A549 (cell line): ENCODE data around the gene TMEM272. TPM values are rescaled to one million over a fixed set of nuclear protein-coding genes. Genes with fewer than 3 reads are reported as not detected.

Experiments
- ATAC-seq, 2 experiments: fragments of 200-7000 bp in 1 of 2; fragments of >200 bp in 1 of 2; cut with Nextera tagmentation in 1 of 2; cut with Tn5 transposase in 1 of 2; 3 replicates each; pipeline versions ENCODE4 v1.8.0 to v1.9.1; 2018 to 2020; ENCODE audit warnings: mild to moderate bottlenecking in 1 of 2, moderate library complexity in 1 of 2
- CTCF ChIA-PET: fragments of 300-600 bp; sonication (Branson Sonifier 250); formaldehyde crosslinking; extraction: SDS; loops from one replicate; lab custom pipeline; 2021; ENCODE audit warnings: antibody characterized with exemption, inconsistent platforms; lab: Yijun Ruan, JAX
- POLR2A ChIA-PET: fragments of 350-600 bp; formaldehyde crosslinking; extraction: SDS; loops from one replicate; lab custom pipeline; 2021; ENCODE audit warnings: antibody characterized with exemption, inconsistent platforms; lab: Yijun Ruan, JAX
- DNase-seq, 2 experiments: peaks; one replicate each; pipeline versions ENCODE4 v3.0.0 to v3.0.0-alpha.2; 2011 to 2016; ENCODE audit warnings: low read depth in 1 of 2, low spot score in 1 of 2
- FAIRE-seq: peaks from 2 replicates; lab custom pipeline; 2011; peaks lifted over from hg19 to GRCh38; lab: Jason Lieb, UNC
- H3K27ac ChIP-seq, 2 experiments: fragments of >200 bp; sonication (Bioruptor Twin); formaldehyde crosslinking; 3 replicates each; pipeline ENCODE4 v1.5.1; 2016 to 2017
- H3K4me1 ChIP-seq: fragments of >200 bp; sonication (Bioruptor Twin); formaldehyde crosslinking; 3 replicates; pipeline ENCODE4 v1.6.1; 2016
- H3K4me2 ChIP-seq: fragments of >200 bp; sonication (Bioruptor Twin); formaldehyde crosslinking; 3 replicates; pipeline ENCODE4 v1.6.1; 2016
- H3K4me3 ChIP-seq: fragments of >200 bp; sonication (Bioruptor Twin); formaldehyde crosslinking; 3 replicates; pipeline ENCODE4 v1.5.1; 2016
- H3K9me3 ChIP-seq: fragments of >200 bp; sonication (Bioruptor Twin); formaldehyde crosslinking; 3 replicates; pipeline ENCODE4 v1.6.1; 2016
- BCL3 ChIP-seq: fragments of >200 bp; sonication (Bioruptor Twin); formaldehyde crosslinking; IDR thresholded peaks from 3 replicates; pipeline ENCODE4 v1.6.1; 2016
- CBX8 ChIP-seq: fragments of 200-600 bp; sonication (generic); IDR thresholded peaks from 2 replicates; pipeline ENCODE4 v1.6.1; 2016
- FOSB ChIP-seq: fragments of 250-450 bp; sonication (Bioruptor Pico); IDR thresholded peaks from 2 replicates; pipeline ENCODE4 v1.5.0; 2020; ENCODE audit warnings: mild to moderate bottlenecking, moderate library complexity
- GATA3 ChIP-seq: IDR thresholded peaks from 2 replicates; pipeline ENCODE4 v1.6.1; 2012; ENCODE audit warnings: borderline replicate concordance
- HEYL ChIP-seq: fragments of 250-450 bp; sonication (Bioruptor Pico); IDR thresholded peaks from 2 replicates; pipeline ENCODE4 v1.8.0; 2021; ENCODE audit warnings: mild to moderate bottlenecking, moderate library complexity
- HOXB13 ChIP-seq: fragments of 250-450 bp; sonication (Bioruptor Pico); IDR thresholded peaks from 2 replicates; pipeline ENCODE4 v1.5.0; 2020; ENCODE audit warnings: low read depth, mild to moderate bottlenecking, moderate library complexity
- KDM1A ChIP-seq: fragments of 200-600 bp; sonication (generic); IDR thresholded peaks from 2 replicates; pipeline ENCODE4 v1.6.1; 2016; ENCODE audit warnings: low read depth, mild to moderate bottlenecking
- KDM5A ChIP-seq: fragments of 200-600 bp; sonication (generic); IDR thresholded peaks from 2 replicates; pipeline ENCODE4 v1.6.1; 2016; ENCODE audit warnings: antibody characterized with exemption, mild to moderate bottlenecking
- NR3C1 ChIP-seq: fragments of >200 bp; sonication (Bioruptor Twin); formaldehyde crosslinking; IDR thresholded peaks from 3 replicates; pipeline ENCODE4 v1.6.1; 2017
- RAD21 ChIP-seq, 2 experiments: fragments of >200 bp in 1 of 2; sonication (Bioruptor Twin) in 1 of 2; formaldehyde crosslinking in 1 of 2; IDR thresholded peaks in 1 of 2; conservative IDR thresholded peaks in 1 of 2; 2 replicates in 1 of 2; 3 replicates in 1 of 2; pipeline ENCODE4 v1.6.1; 2012 to 2018; ENCODE audit warnings: inconsistent platforms in 1 of 2
- REST ChIP-seq: fragments of 200-600 bp; sonication (generic); IDR thresholded peaks from 2 replicates; pipeline ENCODE4 v1.6.1; 2016; ENCODE audit warnings: antibody characterized with exemption, mild to moderate bottlenecking, moderate library complexity
- RNF2 ChIP-seq: fragments of 200-600 bp; sonication (generic); IDR thresholded peaks from 2 replicates; pipeline ENCODE4 v1.6.1; 2016; ENCODE audit warnings: low read depth, mild to moderate bottlenecking, antibody characterized with exemption, moderate library complexity, borderline replicate concordance
- ZSCAN20 ChIP-seq: fragments of 250-450 bp; sonication (Bioruptor Pico); IDR thresholded peaks from 2 replicates; pipeline ENCODE4 v1.8.0; 2022; ENCODE audit warnings: mild to moderate bottlenecking, moderate library complexity
- WGBS: methylation state at CpG from one replicate; pipeline ENCODE4 v1.1.6; 2017; ENCODE audit errors: missing lambda C conversion rate; 5-methylcytosine and 5-hydroxymethylcytosine counted together
- polyA plus RNA-seq, 4 experiments: library from polyadenylated mRNA; depleted of rRNA in 3 of 4; stranded (reverse); fragments of >200 nt; fragmentation: RNase III in 1 of 4; extraction: RNeasy Plus Mini Kit Qiagen cat#74134 plus additional on column Dnase treatment in 1 of 4; gene quantifications; 2 replicates in 3 of 4; 3 replicates in 1 of 4; pipeline ENCODE4 v1.2.3, GENCODE V29; 2011 to 2017

The TMEM272 gene
- polyA plus RNA-seq, 2 of the 4 experiments (the other 2 are of a cell fraction): not detected

- Histone ChIP-seq H3K4me3 (no peak overlapping the region), H3K4me1 (no peaks in the 10 kb centered on the region), H3K9me3 (no peaks in the 10 kb centered on the region), H3K27ac (no peak overlapping the region), H3K4me2 (no peak overlapping the region)
- 66% methylated on average over 8 of the region's 8 CpGs for WGBS
- TF ChIP-seq CBX8: no peak
- TF ChIP-seq RNF2: no peak
- DNase-seq: no peak
- ATAC-seq: no peak
- CTCF ChIA-PET: interaction anchor here (0.8 to 1.7 kb wide), 5 partner anchors 8 to 703 kb away, joined by 3 to 6 read pairs (median 3); no protein-coding TSS in a partner anchor
- POLR2A ChIA-PET: no interaction called here
- no peak for FAIRE-seq
Measured at GRCh38 chr13:51828730-51829567, 16.0 kb downstream of the TMEM272 start.

GRCh38 chr13:51827254-51827653 is 17.7 kb downstream of the TMEM272 start:
- DNase-seq (no peak), FAIRE-seq (no peak), ATAC-seq (no peak)
- 39% methylated on average over 2 of the region's 4 CpGs for WGBS
- no peaks in the 10 kb centered on the region for H3K9me3 ChIP-seq
- no peak overlapping the region for H3K4me3 ChIP-seq
- ChIA-PET POLR2A (no interaction called here), CTCF (interaction anchor here (0.8 to 2.5 kb wide), 4 partner anchors 11 to 300 kb away, joined by 3 to 9 read pairs (median 4); no protein-coding TSS in a partner anchor)
- no peaks in the 10 kb centered on the region for H3K4me1 ChIP-seq
- TF ChIP-seq KDM5A (no peak), BCL3 (no peak), REST (no peak), CBX8 (no peak), RNF2 (no peak), GATA3 (no peak), RAD21 (conservative IDR thresholded peaks at IDR 0.05 in 1 of 2, IDR thresholded peaks at IDR 0.05 in 1 of 2) (no peak), FOSB (CRISPR knock-in tag) (no peak), HOXB13 (no peak), NR3C1 (no peak), ZSCAN20 (CRISPR knock-in tag) (no peak), HEYL (CRISPR knock-in tag) (no peak)
- no peak overlapping the region for H3K27ac ChIP-seq
- no peak overlapping the region for H3K4me2 ChIP-seq

- WGBS: 67% methylated on average over 5 of the region's 7 CpGs
- no peak overlapping the region for H3K4me3 ChIP-seq
- H3K27ac ChIP-seq: no peak overlapping the region
- no peaks in the 10 kb centered on the region for H3K9me3 ChIP-seq
- no peak for DNase-seq
- TF ChIP-seq HOXB13: no peak
- TF ChIP-seq KDM1A: no peak
- POLR2A ChIA-PET: no interaction called here
- ATAC-seq: no peak
- FAIRE-seq: no peak
- CTCF ChIA-PET: interaction anchor here (1.9 to 2.5 kb wide), 3 partner anchors 11 to 302 kb away, joined by 8 to 9 read pairs (median 8); partner anchors contain the start of gene NEK5
- H3K4me2 ChIP-seq: no peak overlapping the region
- H3K4me1 ChIP-seq: no peaks in the 10 kb centered on the region
Measured at GRCh38 chr13:51826606-51827005, 18.4 kb downstream of the TMEM272 start.
